DMS53 treated with DMSO at 0.1 percent for 48 hours (cell line): ENCODE measurements around the gene MGAT4D.
A peak's percentile ranks its signal among the peaks of the same experiment; 100 is the strongest.
"Not testable (repeated sequence)": the region's sequence is repeated elsewhere in the genome, so short reads cannot be mapped to it uniquely, and the experiment has no call there.

Experiments used
- DNase-seq: peaks from one replicate; lab custom pipeline; 2025; ENCODE audit not compliant: unreplicated experiment; lab: John Stamatoyannopoulos, UW

Gene MGAT4D

DNA sequence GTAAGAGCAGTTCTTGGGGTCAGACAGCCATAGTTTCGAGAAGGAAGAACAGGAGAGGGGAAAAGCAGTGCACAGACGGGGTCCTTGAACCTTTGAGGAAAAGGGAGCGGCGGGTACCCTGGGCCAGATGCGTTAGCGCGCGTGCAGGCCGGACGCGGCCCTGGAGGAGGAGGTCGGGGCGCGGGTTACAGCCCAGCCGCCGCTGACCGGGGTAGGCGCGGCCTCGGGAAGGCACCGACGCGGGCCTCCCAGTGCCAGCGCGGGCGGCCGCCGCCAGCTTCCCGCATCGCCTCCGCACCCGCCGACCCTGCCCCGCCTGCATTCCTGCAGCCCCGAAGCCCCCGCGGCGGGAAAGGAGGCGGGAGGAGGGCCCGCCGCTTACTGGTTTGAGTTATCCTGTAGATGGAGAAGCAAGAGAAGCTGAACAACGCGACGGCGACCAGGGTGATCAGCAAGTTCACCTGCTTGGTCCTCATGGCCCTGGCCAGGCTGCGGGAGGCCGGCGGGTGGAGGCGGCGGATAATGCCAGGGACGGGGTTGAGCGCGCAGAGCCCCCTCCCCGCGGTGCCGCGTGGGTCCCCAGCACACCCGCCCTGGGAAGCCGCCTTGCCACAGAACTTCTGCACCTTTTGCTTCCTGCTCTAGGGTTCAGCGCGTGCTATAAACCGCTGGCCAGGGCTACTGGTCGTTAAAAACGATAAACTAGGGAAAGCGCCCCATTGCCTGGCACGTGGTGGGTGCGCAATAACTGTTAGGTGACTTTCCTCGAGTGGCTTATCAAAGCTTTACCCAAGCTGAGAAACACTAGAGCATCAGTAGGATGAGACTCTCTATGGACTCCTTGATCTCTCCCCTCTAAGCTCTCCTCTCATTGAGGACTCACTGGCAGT lies at the start of gene MGAT4D:
Gene MGAT4D, minus strand, starts transcription at position 547 of the 890 bp plus-strand sequence. Its CDS starts 71 bp downstream, at position 476.
- DNase-seq: no peak

- DNase-seq: no peak
Observed at GRCh38 chr4:140533951-140534480, 35.9 kb upstream of the MGAT4D start.

DNA sequence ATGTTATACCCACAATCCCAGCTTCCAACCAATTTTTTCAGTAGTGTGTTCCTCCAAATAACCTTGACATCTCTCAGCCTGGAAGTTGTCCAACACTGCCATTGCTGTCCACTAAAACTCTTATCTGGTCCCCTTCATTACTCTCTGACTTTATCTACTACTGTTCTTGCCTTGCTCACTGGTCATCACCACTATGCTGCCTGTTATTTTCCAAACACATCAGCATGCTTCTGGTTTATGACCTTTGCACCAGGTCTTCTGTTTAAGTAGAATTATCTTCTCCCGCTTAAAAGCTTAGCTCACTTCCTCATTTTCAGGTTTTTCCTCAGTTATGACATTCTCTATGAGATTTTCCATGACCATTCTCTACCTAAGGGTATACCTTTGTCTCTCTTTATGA lies 31.3 kb upstream of the MGAT4D start:
- no peak for DNase-seq

- peak; percentile 90 for DNase-seq
Observed at GRCh38 chr4:140523857-140524742, 26.0 kb upstream of the MGAT4D start, which contains the start of gene ELMOD2. TSS of gene ELMOD2 (plus strand) at chr4:140524168. CDS start at chr4:140525429, 1,261 bp downstream.

- no peak for DNase-seq
Observed at GRCh38 chr4:140523370-140523856, 25.3 kb upstream of the MGAT4D start.

- no peak for DNase-seq
Observed at GRCh38 chr4:140515423-140515822, 17.3 kb upstream of the MGAT4D start.

DNA sequence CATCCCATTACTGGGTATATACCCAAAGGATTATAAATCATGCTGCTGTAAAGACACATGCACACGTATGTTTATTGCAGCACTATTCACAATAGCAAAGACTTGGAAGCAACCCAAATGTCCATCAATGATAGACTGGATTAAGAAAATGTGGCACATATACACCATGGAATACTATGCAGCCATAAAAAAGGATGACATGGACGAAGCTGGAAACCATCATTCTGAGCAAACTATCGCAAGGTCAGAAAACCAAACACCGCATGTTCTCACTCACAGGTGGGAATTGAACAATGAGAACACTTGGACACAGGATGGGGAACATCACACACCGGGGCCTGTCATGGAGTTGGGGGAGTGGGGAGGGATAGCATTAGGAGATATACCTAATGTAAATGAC lies 15.7 kb upstream of the MGAT4D start:
- not testable (repeated sequence) for DNase-seq

DNA sequence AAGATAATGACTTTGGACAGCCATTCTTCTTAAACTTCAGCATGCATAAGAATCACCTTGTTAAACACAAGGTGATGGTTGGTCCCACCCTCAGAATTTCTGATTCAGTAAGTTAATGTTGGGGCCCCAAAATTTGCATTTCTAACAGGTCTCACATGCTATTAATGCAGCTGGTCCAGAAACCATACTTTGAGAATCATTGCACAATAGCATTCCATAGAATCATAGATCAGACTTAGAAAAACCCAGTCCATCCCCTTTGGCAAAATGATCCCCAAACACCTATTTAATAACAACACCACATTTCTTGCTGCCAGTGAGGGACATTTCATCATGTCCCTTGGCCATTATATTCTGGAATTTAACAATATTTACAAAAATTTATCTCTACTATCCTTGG lies 6.2 kb upstream of the MGAT4D start:
- DNase-seq: no peak

DNA sequence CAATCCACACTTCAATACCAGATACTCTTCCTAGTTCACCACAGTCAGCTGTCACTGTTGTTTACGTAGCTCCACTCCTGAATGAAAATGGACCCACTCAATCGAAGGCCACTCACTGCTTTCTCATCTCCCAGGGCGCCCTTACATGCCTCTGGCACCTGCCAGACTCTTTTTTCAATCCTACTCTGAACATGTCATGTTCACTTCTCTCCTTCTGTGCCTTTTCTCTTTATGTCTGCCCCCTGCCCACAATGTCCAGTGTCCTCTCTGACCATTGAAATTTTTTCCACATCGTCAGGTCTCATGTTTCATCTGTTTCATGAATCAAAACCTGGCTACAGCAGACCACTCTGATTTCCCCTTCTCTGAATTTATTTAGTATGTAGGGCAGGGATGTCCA lies 1.3 kb upstream of the MGAT4D start:
- no peak for DNase-seq

DNA sequence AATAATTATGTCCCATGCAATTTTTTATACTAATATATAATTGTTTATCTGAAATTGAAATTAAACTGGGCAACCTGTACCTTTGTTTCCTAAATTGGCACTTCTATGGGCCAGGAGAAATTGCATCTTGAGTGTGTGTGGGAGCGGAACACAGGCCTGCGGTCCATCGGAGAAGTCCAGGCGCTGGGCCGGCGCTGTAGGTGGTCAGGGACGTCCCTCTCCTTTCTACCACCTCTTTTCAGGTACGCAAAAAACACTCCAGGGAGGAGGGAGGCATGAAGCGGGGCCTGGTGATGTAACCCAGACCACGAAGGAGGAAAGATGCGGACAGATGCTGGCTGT lies 717 bp downstream of the MGAT4D start:
- no peak for DNase-seq

GRCh38 chr4:140485939-140486338 lies 12.2 kb downstream of the MGAT4D start:
- no peak for DNase-seq

GRCh38 chr4:140483445-140483844 lies 14.6 kb downstream of the MGAT4D start:
- no peak for DNase-seq

DNA sequence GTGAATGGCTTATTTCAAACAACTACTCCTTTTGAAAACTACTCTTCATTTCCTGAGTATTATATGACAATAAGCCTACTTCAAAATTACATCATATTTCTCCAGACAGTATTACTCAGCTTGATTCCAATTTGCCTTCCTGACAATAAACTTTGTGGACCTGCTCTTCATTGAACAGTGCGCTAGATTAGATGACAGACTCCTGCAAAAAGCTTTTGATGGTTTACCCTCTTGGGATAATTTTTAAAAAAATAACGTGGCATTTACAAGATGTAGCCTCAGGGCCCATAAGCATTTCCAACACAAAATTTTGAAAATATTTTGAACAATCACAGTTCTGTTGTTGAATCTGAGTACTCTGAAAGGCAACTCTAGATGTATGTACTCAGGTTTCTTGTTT lies 25.9 kb downstream of the MGAT4D start:
- DNase-seq: peak; percentile 0

GRCh38 chr4:140469791-140470733 lies 28.0 kb downstream of the MGAT4D start:
- no peak for DNase-seq

DNA sequence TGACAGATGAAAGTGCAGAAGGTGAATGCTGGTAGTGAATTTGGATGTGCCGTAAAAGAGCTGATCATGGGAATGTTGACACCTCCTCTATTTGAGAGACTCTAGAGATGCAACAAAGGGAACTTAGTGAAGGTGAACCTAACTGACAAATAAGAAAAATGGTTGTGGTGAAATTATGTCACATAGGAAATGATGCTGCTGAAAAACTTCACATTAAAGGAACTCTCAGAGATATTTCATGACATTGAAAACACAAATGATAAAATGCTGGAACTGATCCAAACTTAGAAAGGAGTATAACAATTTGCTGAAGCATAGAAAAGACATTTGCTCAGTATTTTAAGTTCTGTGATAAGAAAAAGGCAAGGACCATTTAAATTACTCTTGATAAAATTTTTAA lies 31.9 kb downstream of the MGAT4D start:
- no peak for DNase-seq

GRCh38 chr4:140463614-140464013 lies 34.5 kb downstream of the MGAT4D start:
- DNase-seq: no peak

DNA sequence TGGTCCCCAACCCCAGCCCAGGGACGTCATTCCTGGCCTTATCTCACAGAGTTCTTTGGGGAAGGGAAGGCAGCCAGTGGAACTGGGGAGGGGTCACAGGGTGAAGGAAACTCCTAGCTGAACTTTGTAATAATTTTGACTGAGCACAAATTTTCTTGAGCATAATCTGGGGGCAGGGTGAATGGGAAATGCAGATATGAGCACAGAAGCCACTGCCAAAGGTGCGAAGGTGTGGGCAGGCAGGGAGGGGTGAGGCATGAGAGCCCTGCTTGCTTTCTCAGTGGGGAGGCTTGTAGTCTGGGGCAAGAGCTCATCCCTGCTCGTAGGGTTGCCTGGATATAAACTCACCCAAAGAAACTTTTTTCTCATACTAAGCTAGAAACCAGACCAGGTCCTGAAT lies 34.9 kb downstream of the MGAT4D start:
- no peak for DNase-seq

- no peak for DNase-seq
Observed at GRCh38 chr4:140450352-140450751, 47.7 kb downstream of the MGAT4D start.

- DNase-seq: no peak
Observed at GRCh38 chr4:140448830-140449229, 49.3 kb downstream of the MGAT4D start.

DNA sequence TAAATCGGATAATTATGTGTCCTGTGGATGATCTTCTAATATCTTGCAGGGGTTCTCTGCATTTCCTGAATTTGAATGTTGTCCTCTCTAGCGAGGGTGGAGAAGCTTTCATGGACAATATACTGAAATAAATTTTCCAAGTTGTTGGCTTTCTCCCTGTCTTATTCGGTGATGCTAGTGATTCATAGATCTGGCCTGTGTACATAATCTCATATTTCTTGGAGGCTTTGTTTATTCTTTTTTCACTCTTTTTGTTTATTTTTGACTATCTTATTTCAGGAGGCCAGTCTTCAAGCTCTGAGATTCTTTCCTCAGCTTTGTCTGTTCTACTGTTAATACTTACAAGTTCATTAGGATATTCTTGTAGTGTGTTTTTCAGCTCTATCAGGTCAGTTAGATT lies 49.9 kb downstream of the MGAT4D start:
- peak; percentile 21 for DNase-seq
